Nephron progenitor cell (in vitro differentiated cells): ENCODE measurements around the gene CEACAM1.

Experiments
- DNase-seq: peaks from one replicate; pipeline ENCODE4 v3.0.0; 2021
- H3K27ac Mint-ChIP-seq: 2 replicates; pipeline ENCODE4 v1.8.0; 2021; ENCODE audit warnings: mild to moderate bottlenecking, moderate library complexity, mixed read lengths
- H3K27me3 Mint-ChIP-seq: 2 replicates; pipeline ENCODE4 v1.8.0; 2021; ENCODE audit warnings: mild to moderate bottlenecking, low read depth, mixed read lengths; ENCODE audit not compliant: poor library complexity
- H3K36me3 Mint-ChIP-seq: 2 replicates; pipeline ENCODE4 v1.8.0; 2021; ENCODE audit warnings: low read depth, mixed read lengths
- H3K4me1 Mint-ChIP-seq: 2 replicates; pipeline ENCODE4 v1.8.0; 2021; ENCODE audit warnings: mixed read lengths
- H3K4me3 Mint-ChIP-seq: 2 replicates; pipeline ENCODE4 v1.8.0; 2021; ENCODE audit warnings: mild to moderate bottlenecking, moderate library complexity, mixed read lengths
- H3K9me3 Mint-ChIP-seq: 2 replicates; pipeline ENCODE4 v1.8.0; 2021; ENCODE audit warnings: mild to moderate bottlenecking, moderate library complexity, mixed read lengths
- TF ChIP-seq, protein P1 (sequence below): fragments of 200-600 bp; sonication (generic); IDR thresholded peaks from 2 replicates; pipeline ENCODE4 v1.5.0; 2021; ENCODE audit warnings: antibody characterized with exemption

The CEACAM1 gene

GRCh38 chr19:42472402-42473147 is 55.7 kb downstream of the CEACAM1 start:
- no peak overlapping the region for H3K4me3 Mint-ChIP-seq
- DNase-seq, result no peak
- H3K27ac Mint-ChIP-seq, result no peak overlapping the region
- H3K4me1 Mint-ChIP-seq, result peaks cover 34% of the 10 kb centered on the region
- H3K27me3 Mint-ChIP-seq, result peaks cover 18% of the 10 kb centered on the region
- no peaks in the 10 kb centered on the region for H3K36me3 Mint-ChIP-seq
- H3K9me3 Mint-ChIP-seq, result no peaks in the 10 kb centered on the region
- TF ChIP-seq, protein P1, sequence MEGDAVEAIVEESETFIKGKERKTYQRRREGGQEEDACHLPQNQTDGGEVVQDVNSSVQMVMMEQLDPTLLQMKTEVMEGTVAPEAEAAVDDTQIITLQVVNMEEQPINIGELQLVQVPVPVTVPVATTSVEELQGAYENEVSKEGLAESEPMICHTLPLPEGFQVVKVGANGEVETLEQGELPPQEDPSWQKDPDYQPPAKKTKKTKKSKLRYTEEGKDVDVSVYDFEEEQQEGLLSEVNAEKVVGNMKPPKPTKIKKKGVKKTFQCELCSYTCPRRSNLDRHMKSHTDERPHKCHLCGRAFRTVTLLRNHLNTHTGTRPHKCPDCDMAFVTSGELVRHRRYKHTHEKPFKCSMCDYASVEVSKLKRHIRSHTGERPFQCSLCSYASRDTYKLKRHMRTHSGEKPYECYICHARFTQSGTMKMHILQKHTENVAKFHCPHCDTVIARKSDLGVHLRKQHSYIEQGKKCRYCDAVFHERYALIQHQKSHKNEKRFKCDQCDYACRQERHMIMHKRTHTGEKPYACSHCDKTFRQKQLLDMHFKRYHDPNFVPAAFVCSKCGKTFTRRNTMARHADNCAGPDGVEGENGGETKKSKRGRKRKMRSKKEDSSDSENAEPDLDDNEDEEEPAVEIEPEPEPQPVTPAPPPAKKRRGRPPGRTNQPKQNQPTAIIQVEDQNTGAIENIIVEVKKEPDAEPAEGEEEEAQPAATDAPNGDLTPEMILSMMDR, result no peak

DNA sequence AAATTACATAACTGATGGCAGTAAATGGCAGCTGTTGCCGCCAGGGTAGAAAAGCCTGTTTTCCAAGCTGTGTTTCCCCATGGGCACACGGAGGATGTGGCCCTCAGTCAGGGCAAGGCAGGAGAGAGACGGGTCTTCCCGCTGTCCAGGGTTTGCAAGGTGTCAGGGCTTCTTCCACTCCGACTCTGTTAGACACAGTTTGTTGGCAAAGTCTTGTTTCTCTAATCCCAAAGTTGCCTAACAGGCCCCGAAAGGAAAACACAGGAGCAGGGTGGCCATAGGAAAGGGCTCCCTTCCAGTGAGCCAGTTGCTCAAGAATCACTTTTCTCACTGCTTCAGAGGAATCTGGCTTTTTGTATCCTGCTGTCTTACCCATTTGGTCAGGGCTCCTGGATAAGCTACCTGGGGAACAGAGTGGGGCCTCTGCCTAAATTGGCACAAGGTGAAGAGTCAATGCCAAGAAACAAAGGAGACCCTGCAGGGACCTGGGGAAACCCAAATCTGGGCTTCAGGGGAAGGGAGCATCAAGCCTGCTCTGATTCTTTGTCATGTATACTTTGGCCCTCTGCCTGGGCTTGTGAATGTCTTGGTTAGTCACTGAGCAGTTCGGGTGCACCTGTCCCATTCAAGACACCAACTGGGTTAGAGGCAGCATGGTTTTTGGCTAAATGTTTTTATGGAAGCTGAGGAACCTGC is 56.6 kb downstream of the CEACAM1 start:
- H3K4me3 Mint-ChIP-seq, result no peak overlapping the region
- H3K4me1 Mint-ChIP-seq, result peaks cover 42% of the 10 kb centered on the region
- no peaks in the 10 kb centered on the region for H3K9me3 Mint-ChIP-seq
- no peak for DNase-seq
- no peaks in the 10 kb centered on the region for H3K36me3 Mint-ChIP-seq
- TF ChIP-seq, protein P1, result no peak
- H3K27ac Mint-ChIP-seq, result no peak overlapping the region
- peaks cover 18% of the 10 kb centered on the region for H3K27me3 Mint-ChIP-seq

- no peak for DNase-seq
- Mint-ChIP-seq H3K4me1 (peaks cover 49% of the 10 kb centered on the region), H3K9me3 (no peaks in the 10 kb centered on the region), H3K27me3 (peaks cover 15% of the 10 kb centered on the region), H3K36me3 (no peaks in the 10 kb centered on the region), H3K27ac (peak overlapping the region; percentile 29), H3K4me3 (no peak overlapping the region)
- TF ChIP-seq, protein P1, result no peak
Observed at GRCh38 chr19:42469311-42470235, 58.7 kb downstream of the CEACAM1 start.

GRCh38 chr19:42468273-42468796 is 59.9 kb downstream of the CEACAM1 start:
- Mint-ChIP-seq H3K27me3 (peaks cover 6% of the 10 kb centered on the region), H3K27ac (peak overlapping the region; percentile 65), H3K4me1 (peaks cover 43% of the 10 kb centered on the region), H3K9me3 (no peaks in the 10 kb centered on the region), H3K36me3 (no peaks in the 10 kb centered on the region), H3K4me3 (no peak overlapping the region)
- TF ChIP-seq, protein P1, result no peak
- DNase-seq, result no peak

GRCh38 chr19:42467183-42467760 is 61.0 kb downstream of the CEACAM1 start:
- TF ChIP-seq, protein P1, result no peak
- Mint-ChIP-seq H3K4me1 (peaks cover 34% of the 10 kb centered on the region), H3K36me3 (no peaks in the 10 kb centered on the region), H3K9me3 (no peaks in the 10 kb centered on the region), H3K4me3 (no peak overlapping the region), H3K27ac (peak overlapping the region; percentile 34), H3K27me3 (no peaks in the 10 kb centered on the region)
- DNase-seq, result no peak
